ENCODE results near the gene TSHZ2.

TSHZ2 gene

GRCh38 chr20:53216478-53216855 lies 244.3 kb downstream of the TSHZ2 start:
- no peak for DNase-seq

- peak; percentile 65 for DNase-seq
Measured at GRCh38 chr20:53216856-53217576, 244.9 kb downstream of the TSHZ2 start.

DNA sequence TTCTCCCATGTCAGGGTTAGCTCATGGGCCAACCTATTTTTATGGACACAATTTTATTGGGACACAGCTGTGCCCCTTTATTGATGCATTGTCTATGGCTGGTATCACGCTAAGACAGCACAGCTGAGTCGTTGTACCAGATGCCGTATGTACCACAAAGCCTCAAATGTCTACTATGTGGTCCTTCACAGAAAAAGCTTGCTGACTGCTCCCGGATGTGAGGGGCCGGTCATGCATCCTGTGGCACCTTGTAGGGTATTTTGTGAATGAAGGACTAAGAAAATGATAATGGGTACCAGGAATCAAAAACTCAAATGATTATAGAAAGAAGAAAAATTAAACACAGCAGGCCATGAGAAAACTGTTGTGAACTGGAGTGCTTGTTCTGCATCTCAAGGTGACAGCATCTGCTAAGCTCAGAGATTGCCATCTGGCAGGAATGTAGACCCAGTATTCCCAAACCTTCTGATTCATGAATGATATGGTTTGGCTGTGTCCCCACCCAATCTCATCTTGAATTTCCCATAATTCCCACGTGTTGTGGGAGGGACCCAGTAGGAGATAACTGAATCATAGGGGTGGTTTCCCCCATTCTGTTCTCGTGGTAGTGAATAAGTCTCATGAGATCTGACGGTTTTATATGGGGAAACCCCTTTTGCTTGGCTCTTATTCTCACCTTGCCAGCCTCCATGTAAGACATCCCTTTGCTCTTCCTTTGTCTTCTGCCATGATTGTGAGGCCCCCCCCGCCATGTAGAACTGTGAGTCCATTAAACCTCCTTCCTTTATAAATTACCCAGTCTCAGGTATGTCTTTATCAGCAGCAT lies 248.5 kb downstream of the TSHZ2 start:
- DNase-seq: no peak

GRCh38 chr20:53221731-53222130 lies 249.6 kb downstream of the TSHZ2 start:
- no peak for DNase-seq

DNA sequence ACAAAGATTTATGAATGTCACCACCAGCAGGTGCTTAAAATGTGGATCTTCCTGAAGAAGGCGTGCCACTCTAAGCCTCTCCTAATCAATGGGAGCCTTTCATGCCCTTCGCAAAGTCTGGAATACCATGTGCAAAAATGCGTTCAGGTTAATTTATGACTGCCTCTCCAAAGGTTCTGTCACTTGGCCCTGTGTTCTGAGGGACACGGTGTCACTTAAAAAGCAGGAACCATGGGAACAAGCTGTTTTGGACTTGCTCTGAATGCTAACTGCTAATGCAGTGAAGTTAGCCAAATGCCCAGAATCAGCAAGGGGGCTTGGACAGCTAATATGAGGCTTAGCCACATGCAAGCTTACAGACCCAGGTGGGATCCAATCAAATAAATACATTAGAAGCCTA lies 250.3 kb downstream of the TSHZ2 start:
- DNase-seq: no peak

DNA sequence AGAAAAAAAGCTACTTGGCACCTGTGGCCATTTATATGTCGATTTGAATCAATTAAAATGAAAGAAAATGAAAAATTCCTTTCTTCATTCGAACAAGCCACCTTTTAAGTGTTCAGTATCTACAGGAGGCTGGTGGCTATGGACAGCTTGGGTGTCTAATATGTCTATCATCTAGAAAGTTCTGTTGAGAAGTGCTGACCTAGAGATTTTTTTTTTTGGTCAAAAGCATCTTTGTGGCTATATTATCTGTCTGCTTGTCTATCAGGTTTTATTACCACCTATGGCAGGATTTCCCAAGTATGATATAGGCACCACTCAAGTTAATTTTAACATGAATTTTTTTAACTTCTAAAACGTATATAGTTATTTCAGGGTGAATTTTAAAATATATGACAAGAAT lies 250.8 kb downstream of the TSHZ2 start:
- no peak for DNase-seq

- DNase-seq: no peak
Measured at GRCh38 chr20:53223626-53224172, 251.5 kb downstream of the TSHZ2 start.

DNA sequence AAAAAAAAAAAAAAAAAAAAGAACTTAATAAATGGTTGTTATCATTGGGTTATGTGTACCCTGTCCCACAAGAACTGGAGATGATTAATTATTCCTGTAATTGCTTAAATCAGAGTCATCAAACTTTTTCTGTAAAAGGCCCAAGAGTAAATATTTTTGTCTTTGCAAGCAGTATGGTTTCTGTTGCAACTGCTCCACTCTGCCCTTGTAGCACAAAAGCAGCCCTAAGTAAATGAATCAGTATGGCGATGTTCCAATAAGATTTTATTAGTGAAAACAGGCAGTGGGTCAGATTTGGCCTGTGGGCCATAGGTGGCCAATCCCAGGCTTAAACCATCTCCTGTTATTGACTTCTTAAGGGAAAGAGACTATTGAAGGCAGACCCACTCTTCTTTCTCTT lies 252.7 kb downstream of the TSHZ2 start:
- no peak for DNase-seq

DNA sequence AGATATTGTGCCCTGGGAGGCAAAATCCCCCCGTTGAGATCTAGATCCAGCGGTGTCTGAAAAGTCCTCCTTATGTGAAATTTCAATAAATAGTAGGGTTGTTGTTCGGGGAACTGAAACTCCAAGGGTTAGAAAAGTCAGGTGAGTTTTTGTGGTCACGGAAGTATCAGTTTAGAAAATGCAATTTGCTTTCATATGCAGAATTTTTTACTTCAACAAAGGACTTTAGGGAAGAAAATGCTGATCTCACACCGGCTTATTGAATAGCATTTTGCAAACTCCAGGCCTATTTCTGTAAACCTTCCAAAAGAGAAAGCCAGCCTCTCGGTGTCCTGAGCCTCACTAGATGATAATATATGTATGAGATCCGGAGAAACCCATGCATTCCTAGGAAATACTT lies 254.7 kb downstream of the TSHZ2 start:
- DNase-seq: no peak

DNA sequence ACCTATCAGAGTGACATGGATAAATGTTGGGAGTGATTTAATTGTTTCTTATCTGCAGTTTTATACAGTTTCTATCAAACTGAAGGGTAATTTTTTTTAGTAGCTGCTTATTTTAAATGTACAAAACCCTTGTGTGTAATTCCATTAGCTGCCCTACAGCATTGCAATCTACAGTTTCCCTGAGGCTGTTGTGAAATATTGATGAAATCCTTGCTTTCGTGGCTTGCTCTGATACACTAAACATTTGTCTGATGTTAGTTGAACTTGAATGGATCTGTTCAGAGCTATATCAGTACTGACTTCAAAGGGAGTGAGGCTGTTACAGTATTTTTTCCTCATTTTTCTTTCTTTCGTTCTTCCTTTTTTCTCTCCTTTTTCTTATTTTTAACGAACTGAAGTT lies 255.4 kb downstream of the TSHZ2 start:
- no peak for DNase-seq

DNA sequence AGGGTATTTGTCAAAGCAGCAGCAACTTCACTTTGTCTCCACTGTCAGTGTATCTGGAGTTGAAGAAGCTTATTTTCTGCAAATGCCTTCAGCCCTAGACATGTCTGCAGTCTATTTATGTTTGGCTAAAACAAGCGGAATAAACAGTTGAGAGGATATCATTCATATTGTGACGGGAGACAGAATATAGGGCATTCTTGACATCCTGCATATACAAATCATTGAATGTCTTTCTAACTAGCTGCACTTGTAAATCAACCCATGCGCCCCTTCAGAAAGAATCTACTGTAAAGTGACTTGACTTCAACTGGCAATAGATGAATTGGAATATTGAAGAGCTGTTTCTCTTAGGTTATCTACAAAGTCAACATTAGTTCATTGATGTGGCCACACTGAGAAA lies 258.9 kb downstream of the TSHZ2 start:
- DNase-seq: no peak

GRCh38 chr20:53237461-53237860 lies 265.3 kb downstream of the TSHZ2 start:
- no peak for DNase-seq

- no peak for DNase-seq
Measured at GRCh38 chr20:53238121-53238660, 266.0 kb downstream of the TSHZ2 start.

GRCh38 chr20:53243152-53243551 lies 271.0 kb downstream of the TSHZ2 start:
- no peak for DNase-seq

- no peak for DNase-seq
Measured at GRCh38 chr20:53244711-53245110, 272.6 kb downstream of the TSHZ2 start.

- DNase-seq: no peak
Measured at GRCh38 chr20:53245574-53245973, 273.4 kb downstream of the TSHZ2 start.

GRCh38 chr20:53247468-53248103 lies 275.4 kb downstream of the TSHZ2 start:
- DNase-seq: no peak

GRCh38 chr20:53250456-53250855 lies 278.3 kb downstream of the TSHZ2 start:
- DNase-seq: no peak

GRCh38 chr20:53252002-53252401 lies 279.8 kb downstream of the TSHZ2 start:
- DNase-seq: no peak

DNA sequence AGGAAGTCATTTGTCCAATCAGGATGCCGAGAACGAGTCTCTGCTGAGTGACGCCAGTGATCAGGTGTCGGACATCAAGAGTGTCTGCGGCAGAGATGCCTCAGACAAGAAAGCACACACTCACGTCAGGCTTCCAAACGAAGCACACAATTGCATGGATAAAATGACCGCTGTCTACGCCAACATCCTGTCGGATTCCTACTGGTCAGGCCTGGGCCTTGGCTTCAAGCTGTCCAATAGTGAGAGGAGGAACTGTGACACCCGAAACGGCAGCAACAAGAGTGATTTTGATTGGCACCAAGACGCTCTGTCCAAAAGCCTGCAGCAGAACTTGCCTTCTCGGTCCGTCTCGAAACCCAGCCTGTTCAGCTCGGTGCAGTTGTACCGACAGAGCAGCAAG lies 281.5 kb downstream of the TSHZ2 start:
- no peak for DNase-seq

GRCh38 chr20:53255102-53255710 lies 283.0 kb downstream of the TSHZ2 start:
- no peak for DNase-seq

GRCh38 chr20:53258741-53259140 lies 286.6 kb downstream of the TSHZ2 start:
- no peak for DNase-seq

DNA sequence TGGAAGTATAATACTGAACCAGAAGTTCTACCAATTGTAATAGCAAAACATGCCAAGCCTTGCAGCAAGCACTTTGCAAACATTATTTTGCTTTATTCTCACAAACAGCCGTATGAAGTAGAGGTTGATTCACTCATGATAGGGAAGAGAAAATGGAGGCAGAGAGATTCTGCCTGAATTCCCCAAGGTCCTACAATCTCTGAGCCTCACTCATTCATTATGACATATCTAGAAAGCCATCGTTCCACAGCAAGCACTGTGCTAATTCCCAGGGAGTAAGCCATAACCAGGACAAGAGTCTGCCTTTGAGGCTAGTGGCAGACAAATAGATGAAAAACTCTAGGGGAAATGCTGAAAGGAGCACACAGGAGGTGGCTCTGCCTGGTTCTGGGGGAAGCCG lies 288.0 kb downstream of the TSHZ2 start:
- DNase-seq: no peak
